Fibroblast of upper back skin (primary cell): Measurements from ENCODE around the gene ECE1.
"Not testable (repeated sequence)": the region's sequence is repeated elsewhere in the genome, so short reads cannot be mapped to it uniquely, and the experiment has no call there.

Source experiments
- DNase-seq: peaks from one replicate; pipeline ENCODE4 v3.0.0-alpha.2; 2013

ECE1 gene

GRCh38 chr1:21290546-21290944, 282 bp upstream of the ECE1 start:
- DNase-seq, result no peak

GRCh38 chr1:21289127-21289526, 1.1 kb downstream of the ECE1 start:
- no peak for DNase-seq

- DNase-seq, result no peak
These were observed 2.3 kb downstream of the ECE1 start for GRCh38 chr1:21287905-21288514.

GRCh38 chr1:21285386-21285785, 4.9 kb downstream of the ECE1 start:
- not testable (repeated sequence) for DNase-seq

- no peak for DNase-seq
These were observed 5.2 kb downstream of the ECE1 start for GRCh38 chr1:21285055-21285372.

- no peak for DNase-seq
These were observed 5.8 kb downstream of the ECE1 start for GRCh38 chr1:21284206-21285054.

GRCh38 chr1:21283524-21283923, 6.7 kb downstream of the ECE1 start:
- DNase-seq, result no peak

GRCh38 chr1:21282020-21282419, 8.2 kb downstream of the ECE1 start:
- not testable (repeated sequence) for DNase-seq

- no peak for DNase-seq
These were observed 9.8 kb downstream of the ECE1 start for GRCh38 chr1:21280482-21280881.

GRCh38 chr1:21280011-21280471, 10.2 kb downstream of the ECE1 start:
- DNase-seq, result no peak

GRCh38 chr1:21278860-21279845, 11.1 kb downstream of the ECE1 start:
- DNase-seq, result no peak

GRCh38 chr1:21278208-21278859, 11.9 kb downstream of the ECE1 start:
- no peak for DNase-seq

- no peak for DNase-seq
These were observed 13.1 kb downstream of the ECE1 start for GRCh38 chr1:21277180-21277579.

- no peak for DNase-seq
These were observed 17.7 kb downstream of the ECE1 start for GRCh38 chr1:21272540-21272939.

- no peak for DNase-seq
These were observed 18.7 kb downstream of the ECE1 start for GRCh38 chr1:21271550-21271949.

GRCh38 chr1:21270086-21270689, 20.1 kb downstream of the ECE1 start:
- DNase-seq, result peak; percentile 41

GRCh38 chr1:21269461-21270085, 20.7 kb downstream of the ECE1 start:
- no peak for DNase-seq

- DNase-seq, result no peak
These were observed 21.7 kb downstream of the ECE1 start for GRCh38 chr1:21268281-21269239.

- no peak for DNase-seq
These were observed 22.8 kb downstream of the ECE1 start for GRCh38 chr1:21267191-21268077.
